GM12878 (cell line): ENCODE results near the gene HRH3.

ENCODE experiments used
- CHD1 ChIP-seq: IDR thresholded peaks from 2 replicates; pipeline ENCODE4 v1.6.1; 2012; ENCODE audit warnings: low read depth, low read length, improper control_type of control experiment
- NR2F1 ChIP-seq: fragments of 450-650 bp; conservative IDR thresholded peaks from 2 replicates; pipeline ENCODE4 v1.6.1; 2017; ENCODE audit warnings: mild to moderate bottlenecking
- POLR2AphosphoS5 ChIP-seq: IDR thresholded peaks from 2 replicates; pipeline ENCODE4 v1.6.1; 2011; ENCODE audit warnings: mild to moderate bottlenecking, low read length, inconsistent platforms
- RAD21 ChIP-seq: IDR thresholded peaks from 2 replicates; pipeline ENCODE4 v1.6.1; 2011; ENCODE audit warnings: mild to moderate bottlenecking, low read depth, low read length, moderate library complexity; ENCODE audit not compliant: insufficient read depth
- RAD51 ChIP-seq: fragments of 450-650 bp; IDR thresholded peaks from 2 replicates; pipeline ENCODE4 v1.6.1; 2016; ENCODE audit warnings: moderate library complexity, mild to moderate bottlenecking, inconsistent platforms
- RCOR1 ChIP-seq: conservative IDR thresholded peaks from 2 replicates; pipeline ENCODE4 v1.6.1; 2012; ENCODE audit warnings: low read depth, low read length, improper control_type of control experiment
- SMC3 ChIP-seq: IDR thresholded peaks from 2 replicates; pipeline ENCODE4 v1.6.1; 2011; ENCODE audit warnings: low read length, improper control_type of control experiment, borderline replicate concordance
- TCF12 ChIP-seq: IDR thresholded peaks from 2 replicates; pipeline ENCODE4 v1.6.1; 2011; ENCODE audit warnings: low read depth, mild to moderate bottlenecking, low read length
- WRNIP1 ChIP-seq: IDR thresholded peaks from 2 replicates; pipeline ENCODE4 v1.6.1; 2011; ENCODE audit warnings: low read depth, low read length, improper control_type of control experiment, borderline replicate concordance
- YY1 ChIP-seq: IDR thresholded peaks from 2 replicates; pipeline ENCODE4 v1.6.1; 2011; ENCODE audit warnings: low read depth, mild to moderate bottlenecking, low read length
- TF ChIP-seq, protein P1 (sequence below): fragments of 450-650 bp; IDR thresholded peaks from 2 replicates; pipeline ENCODE4 v1.6.1; 2017; ENCODE audit warnings: mild to moderate bottlenecking, moderate library complexity
- TF ChIP-seq, protein P2 (sequence below), 3 experiments: IDR thresholded peaks in 2 of 3; conservative IDR thresholded peaks in 1 of 3; 2 replicates each; pipeline ENCODE4 v1.5.1; 2011; ENCODE audit warnings: low read depth in 3 of 3, low read length in 3 of 3, mild to moderate bottlenecking in 3 of 3, control low read depth in 2 of 3, moderate library complexity in 2 of 3, inconsistent platforms in 1 of 3, mixed read lengths in 1 of 3; ENCODE audit not compliant: control insufficient read depth in 2 of 3, insufficient read depth in 1 of 3; ENCODE audit errors: extremely low read depth in 1 of 3

DNA sequence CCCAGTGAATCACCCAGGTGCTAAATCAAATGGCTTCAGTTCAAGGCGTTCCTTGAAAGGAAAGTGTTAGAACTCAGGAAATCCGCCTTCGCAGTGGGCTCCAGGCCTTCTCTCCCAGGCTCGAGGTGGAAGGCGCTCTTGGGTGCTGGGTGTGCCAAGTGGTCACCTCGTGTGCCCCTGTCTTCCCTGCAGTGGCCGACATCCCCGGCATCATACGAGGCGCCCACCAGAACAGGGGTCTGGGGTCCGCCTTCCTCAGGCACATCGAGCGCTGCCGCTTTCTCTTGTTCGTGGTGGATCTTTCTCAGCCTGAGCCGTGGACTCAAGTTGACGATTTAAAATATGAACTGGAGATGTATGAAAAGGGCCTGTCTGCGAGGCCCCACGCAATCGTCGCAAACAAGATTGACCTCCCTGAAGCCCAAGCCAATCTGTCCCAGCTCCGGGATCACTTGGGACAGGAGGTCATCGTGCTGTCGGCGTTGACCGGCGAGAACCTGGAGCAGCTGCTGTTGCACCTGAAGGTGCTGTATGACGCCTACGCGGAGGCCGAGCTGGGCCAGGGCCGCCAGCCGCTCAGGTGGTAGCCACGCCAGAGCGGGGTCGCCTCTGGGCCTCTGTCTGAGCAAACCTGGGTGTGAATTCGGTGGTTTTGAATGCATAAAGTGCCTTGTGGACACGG lies 19.4 kb downstream of the HRH3 start:
- TF ChIP-seq, protein P1, sequence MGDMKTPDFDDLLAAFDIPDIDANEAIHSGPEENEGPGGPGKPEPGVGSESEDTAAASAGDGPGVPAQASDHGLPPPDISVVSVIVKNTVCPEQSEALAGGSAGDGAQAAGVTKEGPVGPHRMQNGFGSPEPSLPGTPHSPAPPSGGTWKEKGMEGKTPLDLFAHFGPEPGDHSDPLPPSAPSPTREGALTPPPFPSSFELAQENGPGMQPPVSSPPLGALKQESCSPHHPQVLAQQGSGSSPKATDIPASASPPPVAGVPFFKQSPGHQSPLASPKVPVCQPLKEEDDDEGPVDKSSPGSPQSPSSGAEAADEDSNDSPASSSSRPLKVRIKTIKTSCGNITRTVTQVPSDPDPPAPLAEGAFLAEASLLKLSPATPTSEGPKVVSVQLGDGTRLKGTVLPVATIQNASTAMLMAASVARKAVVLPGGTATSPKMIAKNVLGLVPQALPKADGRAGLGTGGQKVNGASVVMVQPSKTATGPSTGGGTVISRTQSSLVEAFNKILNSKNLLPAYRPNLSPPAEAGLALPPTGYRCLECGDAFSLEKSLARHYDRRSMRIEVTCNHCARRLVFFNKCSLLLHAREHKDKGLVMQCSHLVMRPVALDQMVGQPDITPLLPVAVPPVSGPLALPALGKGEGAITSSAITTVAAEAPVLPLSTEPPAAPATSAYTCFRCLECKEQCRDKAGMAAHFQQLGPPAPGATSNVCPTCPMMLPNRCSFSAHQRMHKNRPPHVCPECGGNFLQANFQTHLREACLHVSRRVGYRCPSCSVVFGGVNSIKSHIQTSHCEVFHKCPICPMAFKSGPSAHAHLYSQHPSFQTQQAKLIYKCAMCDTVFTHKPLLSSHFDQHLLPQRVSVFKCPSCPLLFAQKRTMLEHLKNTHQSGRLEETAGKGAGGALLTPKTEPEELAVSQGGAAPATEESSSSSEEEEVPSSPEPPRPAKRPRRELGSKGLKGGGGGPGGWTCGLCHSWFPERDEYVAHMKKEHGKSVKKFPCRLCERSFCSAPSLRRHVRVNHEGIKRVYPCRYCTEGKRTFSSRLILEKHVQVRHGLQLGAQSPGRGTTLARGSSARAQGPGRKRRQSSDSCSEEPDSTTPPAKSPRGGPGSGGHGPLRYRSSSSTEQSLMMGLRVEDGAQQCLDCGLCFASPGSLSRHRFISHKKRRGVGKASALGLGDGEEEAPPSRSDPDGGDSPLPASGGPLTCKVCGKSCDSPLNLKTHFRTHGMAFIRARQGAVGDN, result no peak
- TF ChIP-seq CHD1, result no peak
- TF ChIP-seq, protein P2, sequence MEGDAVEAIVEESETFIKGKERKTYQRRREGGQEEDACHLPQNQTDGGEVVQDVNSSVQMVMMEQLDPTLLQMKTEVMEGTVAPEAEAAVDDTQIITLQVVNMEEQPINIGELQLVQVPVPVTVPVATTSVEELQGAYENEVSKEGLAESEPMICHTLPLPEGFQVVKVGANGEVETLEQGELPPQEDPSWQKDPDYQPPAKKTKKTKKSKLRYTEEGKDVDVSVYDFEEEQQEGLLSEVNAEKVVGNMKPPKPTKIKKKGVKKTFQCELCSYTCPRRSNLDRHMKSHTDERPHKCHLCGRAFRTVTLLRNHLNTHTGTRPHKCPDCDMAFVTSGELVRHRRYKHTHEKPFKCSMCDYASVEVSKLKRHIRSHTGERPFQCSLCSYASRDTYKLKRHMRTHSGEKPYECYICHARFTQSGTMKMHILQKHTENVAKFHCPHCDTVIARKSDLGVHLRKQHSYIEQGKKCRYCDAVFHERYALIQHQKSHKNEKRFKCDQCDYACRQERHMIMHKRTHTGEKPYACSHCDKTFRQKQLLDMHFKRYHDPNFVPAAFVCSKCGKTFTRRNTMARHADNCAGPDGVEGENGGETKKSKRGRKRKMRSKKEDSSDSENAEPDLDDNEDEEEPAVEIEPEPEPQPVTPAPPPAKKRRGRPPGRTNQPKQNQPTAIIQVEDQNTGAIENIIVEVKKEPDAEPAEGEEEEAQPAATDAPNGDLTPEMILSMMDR (IDR thresholded peaks at IDR 0.05 in 2 of 3, conservative IDR thresholded peaks at IDR 0.05 in 1 of 3; ENCODE audit: control insufficient read depth in 2 of 3, extremely low read depth in 1 of 3, insufficient read depth in 1 of 3, low read depth in 3 of 3, low read length in 3 of 3), result no peak
- no peak for TF ChIP-seq RAD51
- TF ChIP-seq YY1, result no peak
- TF ChIP-seq WRNIP1, result no peak
- no peak for TF ChIP-seq TCF12
- TF ChIP-seq NR2F1, result no peak
- no peak for TF ChIP-seq RAD21
- TF ChIP-seq SMC3, result no peak
- no peak for TF ChIP-seq POLR2AphosphoS5
- TF ChIP-seq RCOR1, result no peak
